Activated naive CD4-positive, alpha-beta T cell treated with anti-CD3 and anti-CD28 coated beads, Interleukin-2, amount 10 ng/mL, durations not matched to agents 7 days and 5 days (primary cell): ENCODE measurements around the gene RFX3.
A peak's percentile ranks its signal among the peaks of the same experiment; 100 is the strongest.

Experiments used
- CTCF ChIA-PET: fragments of 350-600 bp; sonication (Branson Sonifier 250); formaldehyde crosslinking; loops from one replicate; lab custom pipeline; 2021; ENCODE audit warnings: antibody characterized with exemption; lab: Charles Lee
- DNase-seq: peaks from one replicate; pipeline ENCODE4 v3.0.0-alpha.2; 2020
- H3K27ac Mint-ChIP-seq: one replicate; pipeline ENCODE4 v1.8.0; 2021; ENCODE audit warnings: mild to moderate bottlenecking, moderate library complexity, mixed read lengths
- H3K27me3 Mint-ChIP-seq: one replicate; pipeline ENCODE4 v1.8.0; 2021; ENCODE audit warnings: mild to moderate bottlenecking, mixed read lengths
- H3K36me3 Mint-ChIP-seq: one replicate; pipeline ENCODE4 v1.8.0; 2021; ENCODE audit warnings: mixed read lengths
- H3K4me1 Mint-ChIP-seq: one replicate; pipeline ENCODE4 v1.8.0; 2021; ENCODE audit warnings: mixed read lengths
- H3K4me3 Mint-ChIP-seq: one replicate; pipeline ENCODE4 v1.8.0; 2021; ENCODE audit warnings: mild to moderate bottlenecking, moderate library complexity, mixed read lengths
- H3K9me3 Mint-ChIP-seq: one replicate; pipeline ENCODE4 v1.8.0; 2021; ENCODE audit warnings: mixed read lengths

RFX3 gene

DNA sequence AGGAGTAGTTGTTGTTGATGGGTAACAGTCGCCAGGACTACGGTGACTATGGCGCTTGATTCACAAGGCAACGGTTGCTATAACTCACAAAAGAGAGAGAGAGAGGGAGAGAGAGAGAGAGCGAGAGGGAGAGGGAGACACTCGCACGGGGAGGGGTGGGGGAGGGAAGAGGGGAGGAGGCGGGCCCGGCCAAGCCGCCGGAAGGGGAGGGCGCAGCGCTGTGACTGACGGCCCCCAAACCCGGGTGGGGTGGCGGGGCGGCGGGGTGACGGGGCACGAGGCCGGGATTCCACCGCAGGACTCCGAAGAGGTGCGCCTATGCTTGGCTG is at the start of gene RFX3:
RFX3 (minus strand) TSS at position 166 of the 329 bp plus-strand sequence. CDS start 130,413 bp downstream, outside the sequence.
- H3K4me1 Mint-ChIP-seq = peaks cover 60% of the 10 kb centered on the region
- H3K27me3 Mint-ChIP-seq = peaks cover 6% of the 10 kb centered on the region
- peaks cover 19% of the 10 kb centered on the region for H3K36me3 Mint-ChIP-seq
- no peaks in the 10 kb centered on the region for H3K9me3 Mint-ChIP-seq
- DNase-seq = peak; percentile 92
- H3K27ac Mint-ChIP-seq = peak within 1 kb of the TSS; percentile 100
- peak within 1 kb of the TSS; percentile 84 for H3K4me3 Mint-ChIP-seq
- CTCF ChIA-PET = interaction anchor here (1.3 to 3.0 kb wide), 2 partner anchors 52 to 771 kb away, joined by 3 to 8 read pairs; no protein-coding TSS in a partner anchor

DNA sequence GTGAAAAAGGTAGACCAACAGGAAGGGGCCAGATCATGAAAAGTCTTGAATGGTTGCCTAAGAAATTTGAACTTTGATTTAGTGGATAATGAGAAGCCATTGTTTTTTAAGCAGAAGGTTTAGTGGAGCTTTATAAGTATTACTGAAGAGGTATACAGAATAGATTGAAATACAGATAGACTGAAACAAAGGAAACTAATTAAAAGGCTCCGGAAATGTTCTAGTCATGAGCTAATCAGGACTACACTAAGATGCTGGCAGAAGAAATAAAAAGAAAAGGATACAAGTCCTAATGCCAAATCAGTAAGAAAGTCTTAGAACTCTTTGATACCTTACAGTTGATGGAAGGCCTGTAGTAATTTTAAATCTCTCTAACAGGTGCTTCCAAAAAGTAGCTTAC is 45.7 kb upstream of the RFX3 start:
- no peak overlapping the region for H3K4me3 Mint-ChIP-seq
- peaks cover 2% of the 10 kb centered on the region for H3K36me3 Mint-ChIP-seq
- H3K4me1 Mint-ChIP-seq = no peaks in the 10 kb centered on the region
- no peak overlapping the region for H3K27ac Mint-ChIP-seq
- DNase-seq = no peak
- no peaks in the 10 kb centered on the region for H3K27me3 Mint-ChIP-seq
- no peaks in the 10 kb centered on the region for H3K9me3 Mint-ChIP-seq
- CTCF ChIA-PET = no interaction called here

DNA sequence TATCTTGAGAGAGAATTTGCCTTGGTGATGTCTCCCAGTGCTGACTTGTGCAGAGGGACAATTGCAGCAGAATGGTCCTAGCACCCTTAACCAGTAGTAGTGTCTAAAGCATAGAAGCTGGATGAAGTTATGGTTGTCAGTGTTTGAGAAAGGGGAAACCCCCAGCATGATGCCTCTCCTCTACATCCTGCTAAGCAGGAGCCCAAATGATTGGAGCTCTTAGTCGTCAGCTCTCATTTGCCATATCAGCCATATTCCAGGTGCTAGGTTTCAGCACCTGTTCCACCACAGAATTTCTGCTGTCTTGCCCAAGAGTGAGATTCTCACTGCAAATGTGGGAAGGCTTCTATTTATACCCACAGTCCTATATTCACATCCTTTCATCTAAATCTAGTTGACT is 43.7 kb upstream of the RFX3 start:
- DNase-seq = no peak
- Mint-ChIP-seq H3K27me3 (no peaks in the 10 kb centered on the region), H3K9me3 (no peaks in the 10 kb centered on the region), H3K27ac (no peak overlapping the region), H3K4me3 (no peak overlapping the region), H3K36me3 (no peaks in the 10 kb centered on the region), H3K4me1 (no peaks in the 10 kb centered on the region)
- CTCF ChIA-PET = no interaction called here

DNA sequence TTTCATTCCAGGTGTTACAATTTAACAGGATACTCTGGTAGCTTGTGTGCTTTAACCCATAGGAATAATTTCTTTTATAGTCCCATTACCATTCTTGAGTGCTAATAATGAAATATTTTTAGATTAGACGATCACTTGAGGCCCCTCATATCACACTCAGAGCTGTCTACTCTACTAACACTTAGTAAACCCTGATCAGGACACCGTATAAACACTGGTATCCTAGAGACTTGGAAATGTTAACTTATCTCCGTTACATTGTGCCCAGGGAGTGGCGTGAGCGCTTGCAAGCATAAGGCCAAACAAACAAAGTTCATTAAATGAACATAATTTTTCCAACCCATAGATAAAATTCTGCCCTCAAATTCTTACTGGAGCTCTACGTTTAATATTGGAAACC is 42.2 kb upstream of the RFX3 start:
- H3K9me3 Mint-ChIP-seq = no peaks in the 10 kb centered on the region
- H3K27ac Mint-ChIP-seq = no peak overlapping the region
- H3K27me3 Mint-ChIP-seq = no peaks in the 10 kb centered on the region
- no peak overlapping the region for H3K4me3 Mint-ChIP-seq
- no peak for DNase-seq
- H3K36me3 Mint-ChIP-seq = no peaks in the 10 kb centered on the region
- no peaks in the 10 kb centered on the region for H3K4me1 Mint-ChIP-seq
- CTCF ChIA-PET = no interaction called here

DNA sequence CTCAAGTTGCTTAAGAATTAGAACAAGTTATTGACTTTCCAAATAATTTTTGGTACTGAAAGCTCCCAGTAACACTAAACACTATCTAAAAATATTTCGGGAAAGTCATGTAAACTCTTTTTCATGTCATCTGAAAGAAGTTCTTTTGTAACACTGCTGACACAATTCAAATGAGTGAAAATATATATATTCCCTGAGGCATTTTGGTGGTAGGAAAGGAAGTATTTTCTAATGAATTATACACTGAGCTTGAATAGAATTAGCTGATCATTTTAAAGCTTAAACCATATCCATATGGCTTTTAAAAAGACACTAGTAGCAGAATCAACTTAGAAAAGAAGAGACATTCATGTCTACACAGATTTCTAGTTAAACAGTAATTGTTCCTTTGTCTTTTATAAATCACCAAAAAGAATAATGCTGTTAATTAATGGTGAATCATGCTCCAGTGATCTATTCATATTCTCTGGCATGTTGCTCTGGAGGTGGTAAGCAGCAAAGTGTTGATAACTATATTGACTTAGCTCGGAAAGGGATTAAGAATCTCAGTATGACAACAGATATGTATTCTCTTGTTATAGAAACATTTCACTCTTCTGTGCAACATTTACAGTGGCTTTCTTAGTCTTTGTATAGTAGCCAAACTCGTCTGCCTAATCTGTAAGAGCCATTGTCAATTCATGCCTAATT is 27.4 kb upstream of the RFX3 start:
- Mint-ChIP-seq H3K4me3 (no peak overlapping the region), H3K27me3 (no peaks in the 10 kb centered on the region), H3K9me3 (peaks cover 6% of the 10 kb centered on the region), H3K36me3 (peaks cover 33% of the 10 kb centered on the region), H3K4me1 (no peaks in the 10 kb centered on the region), H3K27ac (no peak overlapping the region)
- no peak for DNase-seq
- CTCF ChIA-PET = no interaction called here

DNA sequence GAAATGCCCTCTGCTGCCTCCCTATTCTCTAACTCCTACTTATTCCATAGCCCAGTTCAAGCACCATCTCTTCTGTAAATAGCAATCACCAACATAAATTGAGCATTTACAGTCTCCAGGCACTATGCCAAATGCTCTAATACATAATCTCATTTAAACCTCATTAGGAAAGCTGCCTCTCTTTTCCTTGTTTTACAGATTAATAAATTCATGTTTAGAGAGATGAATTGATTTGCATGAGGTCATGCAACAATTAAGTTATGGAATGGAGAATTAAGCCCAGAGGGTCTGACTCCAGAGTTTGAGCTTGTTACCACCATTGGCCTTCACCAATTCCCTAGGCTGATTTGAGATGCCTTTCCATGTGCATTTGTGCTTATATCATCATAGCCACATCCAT is 23.4 kb upstream of the RFX3 start:
- H3K27me3 Mint-ChIP-seq = no peaks in the 10 kb centered on the region
- no peak for DNase-seq
- no peak overlapping the region for H3K4me3 Mint-ChIP-seq
- no peaks in the 10 kb centered on the region for H3K9me3 Mint-ChIP-seq
- H3K4me1 Mint-ChIP-seq = no peaks in the 10 kb centered on the region
- CTCF ChIA-PET = no interaction called here
- no peak overlapping the region for H3K27ac Mint-ChIP-seq
- peaks cover 22% of the 10 kb centered on the region for H3K36me3 Mint-ChIP-seq

DNA sequence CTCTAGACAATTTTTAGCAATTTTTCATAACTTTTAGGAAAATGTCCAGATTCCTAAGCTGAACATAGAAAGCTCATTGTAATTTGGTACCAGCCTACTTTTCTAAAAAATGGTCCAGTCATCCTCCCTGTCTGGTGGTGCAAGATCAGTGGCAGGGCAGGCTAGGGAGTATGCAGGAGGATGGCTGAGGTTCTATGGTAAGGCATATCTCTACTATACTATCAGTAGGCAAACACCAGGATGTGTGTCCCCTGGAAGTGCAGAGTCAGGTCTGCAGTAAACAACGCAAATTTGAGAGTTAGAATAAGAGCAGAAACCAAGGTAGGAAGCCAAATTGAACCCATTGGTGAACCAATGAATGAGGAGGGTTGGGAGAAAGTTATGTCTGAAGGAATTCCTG is 22.8 kb upstream of the RFX3 start:
- no peak for DNase-seq

DNA sequence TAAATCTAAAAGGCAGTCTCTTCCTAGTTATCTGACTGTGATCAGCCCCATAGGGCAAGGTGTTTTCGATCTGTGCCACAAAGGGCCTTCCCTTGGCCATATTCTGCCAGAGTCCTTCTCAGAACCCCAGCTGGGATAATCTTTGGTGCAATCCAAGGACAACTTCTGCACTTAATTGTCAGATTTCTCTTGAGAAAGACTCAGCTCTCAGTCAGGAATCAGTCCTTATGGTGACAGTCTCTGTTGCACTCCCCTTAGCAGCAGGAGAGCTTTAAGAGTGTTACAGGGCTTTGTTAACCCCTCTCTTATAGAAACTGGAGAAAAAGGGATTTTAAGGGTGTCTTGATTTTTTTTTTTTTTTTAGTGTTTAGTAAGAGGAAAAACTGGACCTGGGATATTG is 15.4 kb upstream of the RFX3 start:
- CTCF ChIA-PET = no interaction called here
- Mint-ChIP-seq H3K27ac (no peak overlapping the region), H3K36me3 (peaks cover 10% of the 10 kb centered on the region), H3K4me1 (no peaks in the 10 kb centered on the region), H3K4me3 (no peak overlapping the region), H3K9me3 (no peaks in the 10 kb centered on the region), H3K27me3 (no peaks in the 10 kb centered on the region)
- no peak for DNase-seq

More for the DNA sequence above, 22.8 kb upstream of the RFX3 start:
- Mint-ChIP-seq H3K4me3 (no peak overlapping the region), H3K36me3 (peaks cover 21% of the 10 kb centered on the region), H3K27ac (no peak overlapping the region), H3K27me3 (no peaks in the 10 kb centered on the region), H3K4me1 (no peaks in the 10 kb centered on the region), H3K9me3 (no peaks in the 10 kb centered on the region)
- CTCF ChIA-PET = no interaction called here

DNA sequence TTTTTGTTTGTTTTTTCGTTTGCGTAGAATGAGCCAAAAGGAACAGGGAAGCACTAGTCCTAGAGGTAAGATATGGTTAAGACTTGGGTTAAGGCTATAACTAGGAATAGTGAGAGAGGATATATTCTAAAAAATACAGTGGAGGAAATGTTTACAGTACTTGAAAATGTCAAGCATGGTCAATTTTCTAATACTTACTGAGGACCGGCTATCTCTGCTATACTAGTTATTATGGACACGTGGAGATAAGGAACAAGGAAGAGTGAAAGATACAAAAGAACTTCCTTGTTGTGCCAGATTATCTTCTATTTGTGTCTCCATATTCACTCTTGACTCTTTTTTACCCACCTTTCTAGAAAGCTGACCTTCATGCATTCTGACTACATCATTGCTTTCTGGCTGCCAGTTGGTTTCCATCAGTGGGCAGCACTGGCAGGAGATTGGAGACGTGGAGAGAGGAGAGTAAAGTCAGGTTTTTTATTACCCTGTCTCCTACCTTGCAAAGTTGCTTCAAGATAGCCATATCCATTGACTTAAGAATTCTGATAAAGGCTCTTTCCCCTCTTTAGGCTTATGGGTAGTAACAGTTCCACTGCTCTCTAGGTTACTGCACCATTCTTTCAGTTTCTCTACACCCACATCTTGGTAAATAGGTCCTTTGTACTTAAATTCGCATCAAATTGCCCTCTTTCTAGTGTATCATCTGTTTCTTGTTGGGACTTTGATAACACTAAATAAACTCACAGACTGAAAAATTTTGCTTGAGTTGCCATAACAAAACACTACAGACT is 9.0 kb upstream of the RFX3 start:
- no peak overlapping the region for H3K4me3 Mint-ChIP-seq
- no peak overlapping the region for H3K27ac Mint-ChIP-seq
- no peaks in the 10 kb centered on the region for H3K9me3 Mint-ChIP-seq
- no peak for DNase-seq
- no peaks in the 10 kb centered on the region for H3K27me3 Mint-ChIP-seq
- CTCF ChIA-PET = no interaction called here
- peaks cover 20% of the 10 kb centered on the region for H3K4me1 Mint-ChIP-seq
- peaks cover 32% of the 10 kb centered on the region for H3K36me3 Mint-ChIP-seq

DNA sequence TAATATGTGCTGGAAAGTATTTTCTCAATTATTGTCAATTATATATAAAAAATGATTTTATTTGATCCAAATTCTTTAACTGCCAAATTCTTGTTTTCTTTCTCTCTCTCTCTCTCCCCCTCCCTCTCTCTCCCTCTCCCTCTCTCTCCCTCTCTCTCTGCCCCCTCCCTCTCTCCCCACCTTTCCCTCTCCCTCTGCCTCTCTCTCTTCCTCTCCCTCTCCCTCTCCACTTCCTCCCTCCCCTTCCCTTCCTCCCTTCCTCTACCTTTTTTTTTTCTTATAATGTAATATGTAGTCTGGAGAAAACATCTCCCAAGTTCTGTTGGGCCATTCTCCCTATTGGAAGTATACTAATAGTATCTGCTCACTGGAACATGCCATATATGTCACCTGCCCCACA is 6.4 kb upstream of the RFX3 start:
- CTCF ChIA-PET = no interaction called here
- H3K27me3 Mint-ChIP-seq = no peaks in the 10 kb centered on the region
- no peak overlapping the region for H3K4me3 Mint-ChIP-seq
- peaks cover 34% of the 10 kb centered on the region for H3K36me3 Mint-ChIP-seq
- DNase-seq = no peak
- peaks cover 43% of the 10 kb centered on the region for H3K4me1 Mint-ChIP-seq
- H3K9me3 Mint-ChIP-seq = no peaks in the 10 kb centered on the region
- no peak overlapping the region for H3K27ac Mint-ChIP-seq

DNA sequence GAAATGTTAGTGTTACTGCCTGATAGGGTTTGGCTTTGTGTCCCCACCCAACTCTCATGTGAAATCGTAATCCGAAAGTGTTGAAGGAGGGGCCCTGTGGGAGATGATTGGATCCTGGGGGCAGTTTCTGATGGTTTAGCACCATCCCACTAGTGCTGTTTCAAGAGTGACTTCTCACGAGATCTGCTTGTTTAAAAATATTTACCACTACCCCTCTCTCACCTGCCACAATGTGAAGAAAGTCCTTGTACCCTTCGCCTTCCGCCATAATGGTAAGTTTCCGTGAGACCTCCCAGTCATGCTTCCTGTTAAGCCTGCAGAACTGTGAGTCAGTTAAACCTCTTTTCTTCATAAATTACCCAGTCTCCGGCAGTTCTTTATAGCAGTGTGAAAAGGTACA is 2.6 kb upstream of the RFX3 start:
- H3K27ac Mint-ChIP-seq = peak overlapping the region; percentile 100
- CTCF ChIA-PET = interaction anchor here (3.0 kb wide), 1 partner anchor 55 kb away, joined by 8 read pairs; no protein-coding TSS in a partner anchor
- peak; percentile 62 for DNase-seq
- H3K9me3 Mint-ChIP-seq = no peaks in the 10 kb centered on the region
- H3K4me1 Mint-ChIP-seq = peaks cover 50% of the 10 kb centered on the region
- H3K4me3 Mint-ChIP-seq = peak overlapping the region; percentile 84
- peaks cover 32% of the 10 kb centered on the region for H3K36me3 Mint-ChIP-seq
- peaks cover 6% of the 10 kb centered on the region for H3K27me3 Mint-ChIP-seq

DNA sequence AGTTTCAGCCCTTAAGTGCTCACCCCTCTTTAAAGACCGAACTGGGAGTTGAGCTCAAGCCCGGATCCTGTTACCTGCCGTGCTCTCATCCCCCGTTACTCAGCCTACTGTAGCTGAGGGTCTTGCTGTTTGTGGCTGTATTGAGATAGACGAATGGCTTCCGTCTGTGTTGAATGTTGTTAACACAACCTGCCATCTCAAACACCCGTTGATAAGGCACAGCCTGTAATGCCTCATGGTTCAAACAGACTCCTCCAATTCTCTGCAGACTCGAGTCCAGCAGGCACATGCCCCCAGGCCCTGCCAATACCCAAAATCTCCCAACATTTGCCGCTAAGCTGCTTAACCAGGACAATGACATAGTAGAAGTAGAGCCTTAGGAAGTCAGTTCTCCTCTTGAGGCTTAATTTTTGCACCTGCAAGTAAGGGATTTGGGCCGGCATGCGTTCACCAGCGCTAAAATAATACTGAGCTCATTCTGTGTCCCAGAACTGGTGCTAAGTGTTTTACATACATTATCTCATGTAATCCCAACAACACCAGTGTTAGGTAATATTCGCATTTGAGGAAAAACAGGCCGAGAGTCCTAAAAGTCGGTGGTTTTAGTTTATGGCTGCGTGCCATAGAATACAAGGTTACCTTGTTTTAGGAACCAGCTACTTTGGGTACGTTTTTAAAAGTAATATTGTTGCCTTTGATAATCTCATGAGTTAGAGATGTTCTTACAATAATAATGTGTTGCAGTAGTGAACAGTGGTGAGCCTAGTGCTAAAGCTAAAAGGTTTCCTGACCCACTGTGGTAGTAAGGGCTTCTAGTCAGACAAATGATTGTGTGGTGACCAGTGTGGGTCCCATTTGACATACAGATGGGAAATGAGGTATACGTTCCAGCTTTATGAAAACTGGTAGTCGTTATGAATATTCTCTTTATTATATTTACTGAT is 1.5 kb upstream of the RFX3 start:
- H3K4me3 Mint-ChIP-seq = peak overlapping the region; percentile 84
- peak; percentile 23 for DNase-seq
- peak overlapping the region; percentile 100 for H3K27ac Mint-ChIP-seq
- H3K4me1 Mint-ChIP-seq = peaks cover 59% of the 10 kb centered on the region
- CTCF ChIA-PET = interaction anchor here (0.9 to 3.0 kb wide), 4 partner anchors 15 to 770 kb away, joined by 3 to 8 read pairs (median 4); no protein-coding TSS in a partner anchor
- no peaks in the 10 kb centered on the region for H3K9me3 Mint-ChIP-seq
- H3K36me3 Mint-ChIP-seq = peaks cover 24% of the 10 kb centered on the region
- peaks cover 6% of the 10 kb centered on the region for H3K27me3 Mint-ChIP-seq

DNA sequence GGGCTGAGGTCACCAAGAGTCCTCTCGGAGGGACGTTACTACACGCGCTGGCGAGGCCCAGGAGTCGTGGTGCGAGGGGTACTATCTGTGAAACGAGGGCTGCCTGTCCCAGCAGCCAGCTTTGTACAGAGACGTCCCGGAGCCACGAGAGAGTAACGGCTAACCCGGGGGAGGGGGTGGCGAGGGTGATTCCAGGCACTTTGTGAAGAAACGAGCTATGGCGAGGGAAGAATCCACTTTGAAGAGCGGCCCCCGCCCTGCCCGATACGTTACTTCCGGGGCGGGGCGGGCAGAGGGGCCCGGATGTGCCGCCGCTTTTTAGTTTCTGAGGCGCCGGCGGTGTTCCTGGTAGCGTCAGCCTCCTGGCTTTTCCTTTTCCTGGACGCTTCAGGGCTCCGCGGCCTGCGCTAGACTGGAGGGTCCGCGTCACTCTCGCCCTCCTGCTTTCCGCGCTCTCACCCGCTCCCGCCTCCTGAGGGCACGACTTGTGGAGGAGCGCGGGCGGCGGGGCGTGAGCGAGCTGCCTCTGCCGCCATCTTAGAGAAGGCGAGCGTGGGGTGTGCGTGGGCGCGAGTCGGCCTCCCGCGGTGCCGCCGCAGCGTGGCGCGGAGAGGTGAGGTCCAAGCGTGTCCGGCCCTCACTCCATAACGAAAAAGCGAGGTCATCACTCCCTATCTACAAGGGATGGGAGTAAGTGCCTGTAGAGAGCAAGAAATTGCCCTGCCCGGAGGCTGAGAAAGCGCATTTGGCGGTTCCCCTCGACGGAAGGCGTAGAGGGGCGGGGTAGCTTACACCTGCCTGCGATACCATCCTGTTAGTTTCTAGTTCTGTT is 580 bp upstream of the RFX3 start:
- H3K27ac Mint-ChIP-seq = peak overlapping the region; percentile 100
- CTCF ChIA-PET = interaction anchor here (0.6 to 3.0 kb wide), 4 partner anchors 14 to 771 kb away, joined by 3 to 8 read pairs (median 4); no protein-coding TSS in a partner anchor
- peaks cover 6% of the 10 kb centered on the region for H3K27me3 Mint-ChIP-seq
- peak overlapping the region; percentile 84 for H3K4me3 Mint-ChIP-seq
- H3K4me1 Mint-ChIP-seq = peaks cover 61% of the 10 kb centered on the region
- DNase-seq = peak; percentile 91
- H3K9me3 Mint-ChIP-seq = no peaks in the 10 kb centered on the region
- H3K36me3 Mint-ChIP-seq = peaks cover 20% of the 10 kb centered on the region
